ENCODE results near the gene DTYMK. TPM values are rescaled to one million over a fixed set of nuclear protein-coding genes. Genes with fewer than 3 reads are reported as not detected.

The DTYMK gene
- total and polyA plus RNA-seq, 10 donors: 14.0 to 38.9 (median 19.4) TPM

DNA sequence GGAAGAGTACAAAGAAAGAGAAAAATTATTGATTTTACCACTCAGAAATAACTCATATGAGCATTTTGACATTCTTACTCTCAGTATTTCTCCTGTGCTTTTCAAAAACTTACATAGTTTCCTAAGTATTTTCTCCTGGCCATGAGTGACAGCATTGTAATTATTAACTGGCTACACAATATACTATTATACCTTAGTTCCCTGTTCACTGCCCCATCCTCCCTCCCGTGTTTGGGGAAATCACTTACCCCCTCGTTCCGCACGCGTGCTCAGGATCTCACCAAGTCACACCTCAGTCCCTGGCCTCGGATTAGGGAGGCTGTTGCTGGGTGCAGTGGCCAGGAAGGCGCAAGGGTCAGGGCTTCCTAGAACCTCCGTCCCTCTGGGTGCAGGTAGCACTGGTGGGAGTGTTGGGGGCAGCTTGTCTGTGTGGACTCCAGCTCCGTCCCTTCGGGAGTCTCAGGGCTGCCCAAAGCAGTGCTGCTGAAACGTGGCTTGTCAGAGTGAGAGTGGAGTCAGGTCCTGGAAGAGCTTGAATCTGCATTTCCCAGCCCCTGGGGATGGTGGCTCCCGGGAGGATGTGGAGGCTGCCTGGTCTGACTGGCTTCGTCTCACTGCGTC, 25.9 kb downstream of the DTYMK start:
- Histone ChIP-seq H3K36me3 (peaks cover 0 to 82% (median 50%) of the 10 kb centered on the region in 6 donors), H3K27me3 (replicated peaks in 1 of 7) (no peaks in the 10 kb centered on the region), H3K27ac (no peak overlapping the region), H3K4me3 (no peak overlapping the region), H3K4me1 (no peaks in the 10 kb centered on the region), H3K9me3 (no peaks in the 10 kb centered on the region)
- no peak for DNase-seq
- intact Hi-C loops (cut with DNase I; ENCODE audit: low total_unique reads): no loop called here
- TF ChIP-seq POLR2AphosphoS5 (IDR thresholded peaks at IDR 0.05) (peak in 1 of 3 donors; percentile 12), CTCF (IDR thresholded peaks at IDR 0.05 in 8 of 11, conservative IDR thresholded peaks at IDR 0.05 in 3 of 11) (no peak)
- 95 to 98% (median 95%) methylated on average over 14 of the region's 14 CpGs for WGBS, 5 donors

GRCh38 chr2:241659150-241659739, 27.4 kb downstream of the DTYMK start:
- no peaks in the 10 kb centered on the region for H3K27me3 ChIP-seq (replicated peaks in 1 of 7)
- H3K4me1 ChIP-seq: no peaks in the 10 kb centered on the region
- no peaks in the 10 kb centered on the region for H3K9me3 ChIP-seq
- 68 to 77% (median 72%) methylated on average over 14 to 26 of the region's 26 CpGs for WGBS, 5 donors
- DNase-seq: no peak
- H3K27ac ChIP-seq: no peak overlapping the region
- H3K4me3 ChIP-seq: no peak overlapping the region
- intact Hi-C loops (cut with DNase I; ENCODE audit: low total_unique reads): no loop called here
- H3K36me3 ChIP-seq: peaks cover 6 to 95% (median 65%) of the 10 kb centered on the region in 6 donors
- TF ChIP-seq CTCF (IDR thresholded peaks at IDR 0.05 in 8 of 11, conservative IDR thresholded peaks at IDR 0.05 in 3 of 11) (peak in 7 of 11 experiments; percentile 17 to 51 (median 34)), POLR2A (IDR thresholded peaks at IDR 0.05) (no peak), POLR2AphosphoS5 (IDR thresholded peaks at IDR 0.05) (peak in 2 of 3 donors; percentile 15 to 59)

- no peak for TF ChIP-seq CTCF (IDR thresholded peaks at IDR 0.05 in 8 of 11, conservative IDR thresholded peaks at IDR 0.05 in 3 of 11)
- no peak for TF ChIP-seq POLR2AphosphoS5 (IDR thresholded peaks at IDR 0.05)
- no peak for TF ChIP-seq POLR2A (IDR thresholded peaks at IDR 0.05)
- H3K4me3 ChIP-seq: no peak overlapping the region
- 79 to 95% (median 82%) methylated on average over 4 to 5 of the region's 5 CpGs for WGBS, 5 donors
- intact Hi-C loops (cut with DNase I; ENCODE audit: low total_unique reads): no loop called here
- no peak for DNase-seq
- H3K4me1 ChIP-seq: no peaks in the 10 kb centered on the region
- H3K27me3 ChIP-seq (replicated peaks in 1 of 7): no peaks in the 10 kb centered on the region
- no peaks in the 10 kb centered on the region for H3K9me3 ChIP-seq
- H3K27ac ChIP-seq: no peak overlapping the region
- H3K36me3 ChIP-seq: peaks cover 6 to 98% (median 74%) of the 10 kb centered on the region in 6 donors
Measured at GRCh38 chr2:241658296-241658695, 28.3 kb downstream of the DTYMK start.

DNA sequence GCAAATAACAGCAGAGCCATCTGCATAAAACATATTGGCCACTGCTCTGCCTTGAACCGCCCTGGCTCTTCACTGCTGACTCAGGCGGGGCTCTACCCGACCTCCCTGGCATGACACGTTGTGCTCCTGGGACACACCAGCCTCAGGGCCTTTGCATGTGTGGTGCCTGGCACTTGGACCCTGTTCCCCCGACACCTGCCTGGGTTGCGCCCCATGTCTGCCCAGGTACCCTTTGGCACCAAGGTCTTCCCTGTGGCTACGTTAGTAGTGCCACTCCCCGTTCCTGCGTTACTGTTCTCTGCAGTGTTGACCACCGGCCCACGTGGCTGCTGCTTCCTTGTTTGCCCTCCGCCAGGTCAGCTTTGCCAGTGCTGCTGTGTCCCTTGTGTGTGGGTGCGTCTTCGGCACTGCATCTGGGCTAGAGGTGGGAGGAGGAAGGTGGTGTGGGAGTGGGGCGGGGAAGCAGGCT, 28.8 kb downstream of the DTYMK start:
- TF ChIP-seq POLR2A (IDR thresholded peaks at IDR 0.05) (no peak), POLR2AphosphoS5 (IDR thresholded peaks at IDR 0.05) (peak in 1 of 3 donors; percentile 37)
- intact Hi-C loops (cut with DNase I; ENCODE audit: low total_unique reads): no loop called here
- Histone ChIP-seq H3K9me3 (no peaks in the 10 kb centered on the region), H3K27me3 (replicated peaks in 1 of 7) (no peaks in the 10 kb centered on the region), H3K27ac (no peak overlapping the region), H3K36me3 (peaks cover 6 to 100% (median 78%) of the 10 kb centered on the region in 6 donors), H3K4me1 (no peaks in the 10 kb centered on the region), H3K4me3 (no peak overlapping the region)
- no peak for DNase-seq
- 92 to 95% (median 94%) methylated on average over 11 to 15 of the region's 15 CpGs for WGBS, 5 donors

Data from spleen (tissue), 11 donors.